ENCODE results near the gene PARP11. TPM values are rescaled to one million over a fixed set of nuclear protein-coding genes. Genes with fewer than 3 reads are reported as not detected.

Gene PARP11
- total RNA-seq, 1 experiment from 2014 or later: 2.7 TPM

GRCh38 chr12:3820122-3820521 is 53.1 kb downstream of the PARP11 start:
- peak; percentile 15; the same call in 1 of the 2 replicates for TF ChIP-seq FOSL1 (IDR thresholded peaks at IDR 0.05; ENCODE audit: low read depth)
- no peak for TF ChIP-seq SP1 (IDR thresholded peaks at IDR 0.05; ENCODE audit: low read depth)
- 0 out of 2 replicates have a peak, but pooled peaks have one; percentile 11 for TF ChIP-seq JUND (IDR thresholded peaks at IDR 0.05)
- no peak for TF ChIP-seq SIN3A (IDR thresholded peaks at IDR 0.05; ENCODE audit: low read depth)
- TF ChIP-seq CTCF (IDR thresholded peaks at IDR 0.05 in 2 of 3, conservative IDR thresholded peaks at IDR 0.05 in 1 of 3; ENCODE audit: borderline replicate concordance in 1 of 3, insufficient read depth in 1 of 3, low read depth in 2 of 3, low read length in 2 of 3): no peak
- no peak for TF ChIP-seq ZNF274 (IDR thresholded peaks at IDR 0.05; ENCODE audit: low read depth, low read length)
- no peak for TF ChIP-seq EZH2phosphoT487 (IDR thresholded peaks at IDR 0.05; ENCODE audit: borderline replicate concordance)
- Histone ChIP-seq H3K27ac (ENCODE audit: low read depth, low read length) (no peak overlapping the region), H3K9me3 (ENCODE audit: control insufficient read depth in 1 of 2, insufficient read depth in 1 of 2, low read depth in 1 of 2, low read length in 2 of 2) (no peaks in the 10 kb centered on the region), H3K4me3 (replicated peaks in 1 of 2; ENCODE audit: low read depth in 1 of 2, low read length in 2 of 2) (no peak overlapping the region), H2AFZ (ENCODE audit: low read depth, low read length, poor library complexity, severe bottlenecking) (no peak overlapping the region), H4K20me1 (ENCODE audit: insufficient read depth) (no peaks in the 10 kb centered on the region), H3K4me2 (ENCODE audit: low read length) (0 out of 2 replicates have a peak overlapping the region, but pooled peaks have one; percentile 10), H3K79me2 (ENCODE audit: insufficient read depth, low read length) (no peaks in the 10 kb centered on the region), H3K36me3 (ENCODE audit: control insufficient read depth in 1 of 2, insufficient read depth in 2 of 2, low read length in 2 of 2) (no peaks in the 10 kb centered on the region), H3K27me3 (ENCODE audit: insufficient read depth, low read length) (peaks cover 1% of the 10 kb centered on the region; the same call in 1 of the 2 replicates), H3K9ac (ENCODE audit: low read length) (no peak overlapping the region), H3K4me1 (ENCODE audit: control insufficient read depth in 1 of 2, insufficient read depth in 2 of 2, low read length in 2 of 2) (peaks cover 0 to 5% of the 10 kb centered on the region in 2 experiments; a peak in 2 of 4 replicates), H3K9me2 (ENCODE audit: insufficient read depth) (no peaks in the 10 kb centered on the region)
- CTCF ChIA-PET: no interaction called here
- intact Hi-C loops (cut with micrococcal nuclease): no loop called here
- DNase-seq (ENCODE audit: low read depth, low spot score) (no peak), ATAC-seq (no peak)
- no TSS peak for BruUV-seq (replicated peaks)
- POLR2A ChIA-PET: no interaction called here
- RAD21 ChIA-PET (ENCODE audit: low non-redundant PET in 1 of 2, low total read pairs in 2 of 2, uncharacterized antibody in 2 of 2, unreplicated experiment in 2 of 2): no interaction called here

- ATAC-seq (no peak), DNase-seq (ENCODE audit: low read depth, low spot score) (no peak)
- Histone ChIP-seq H2AFZ (ENCODE audit: low read depth, low read length, poor library complexity, severe bottlenecking) (no peak overlapping the region), H3K4me2 (ENCODE audit: low read length) (no peak overlapping the region), H3K9ac (ENCODE audit: low read length) (no peak overlapping the region), H3K27me3 (ENCODE audit: insufficient read depth, low read length) (peaks cover 18% of the 10 kb centered on the region; the same call in 1 of the 2 replicates), H3K27ac (ENCODE audit: low read depth, low read length) (no peak overlapping the region), H3K4me1 (ENCODE audit: control insufficient read depth in 1 of 2, insufficient read depth in 2 of 2, low read length in 2 of 2) (peaks cover 0 to 5% of the 10 kb centered on the region in 2 experiments; a peak in 2 of 4 replicates), H3K9me2 (ENCODE audit: insufficient read depth) (no peaks in the 10 kb centered on the region), H4K20me1 (ENCODE audit: insufficient read depth) (no peaks in the 10 kb centered on the region), H3K4me3 (replicated peaks in 1 of 2; ENCODE audit: low read depth in 1 of 2, low read length in 2 of 2) (no peak overlapping the region), H3K36me3 (ENCODE audit: control insufficient read depth in 1 of 2, insufficient read depth in 2 of 2, low read length in 2 of 2) (no peaks in the 10 kb centered on the region), H3K79me2 (ENCODE audit: insufficient read depth, low read length) (no peaks in the 10 kb centered on the region), H3K9me3 (ENCODE audit: control insufficient read depth in 1 of 2, insufficient read depth in 1 of 2, low read depth in 1 of 2, low read length in 2 of 2) (no peaks in the 10 kb centered on the region)
- no TSS peak for BruUV-seq (replicated peaks)
- intact Hi-C loops (cut with micrococcal nuclease): no loop called here
- CTCF ChIA-PET: no interaction called here
- POLR2A ChIA-PET: no interaction called here
- RAD21 ChIA-PET (ENCODE audit: low non-redundant PET in 1 of 2, low total read pairs in 2 of 2, uncharacterized antibody in 2 of 2, unreplicated experiment in 2 of 2): no interaction called here
- TF ChIP-seq ELF1 (IDR thresholded peaks at IDR 0.05; ENCODE audit: borderline replicate concordance, low read depth) (no peak), POLR2AphosphoS5 (IDR thresholded peaks at IDR 0.05; ENCODE audit: low read depth, low read length) (no peak), REST (IDR thresholded peaks at IDR 0.05; ENCODE audit: low read depth) (no peak), SRF (IDR thresholded peaks at IDR 0.05; ENCODE audit: low read depth) (no peak), ZNF274 (IDR thresholded peaks at IDR 0.05; ENCODE audit: low read depth, low read length) (no peak), TCF7L2 (IDR thresholded peaks at IDR 0.05; ENCODE audit: borderline replicate concordance, extremely low read depth, insufficient read depth, insufficient read length) (no peak), POLR2A (IDR thresholded peaks at IDR 0.05; ENCODE audit: borderline replicate concordance, extremely low read depth, insufficient read depth, insufficient read length) (no peak), ZFX (IDR thresholded peaks at IDR 0.05) (no peak), EZH2 (IDR thresholded peaks at IDR 0.05) (no peak), CEBPB (IDR thresholded peaks at IDR 0.05; ENCODE audit: low read depth) (no peak)
These were observed 56.9 kb downstream of the PARP11 start for GRCh38 chr12:3816266-3816665.

Measured in HCT116 (cell line).